ENCODE data around the gene KRTAP2-1. TPM values are rescaled to one million over a fixed set of nuclear protein-coding genes. Genes with fewer than 3 reads are reported as not detected.
A peak's percentile ranks its signal among the peaks of the same experiment; 100 is the strongest.
"Not testable (repeated sequence)": the region's sequence is repeated elsewhere in the genome, so short reads cannot be mapped to it uniquely, and the experiment has no call there.

KRTAP2-1 gene
- total RNA-seq, 8 experiments from 2014 or later: 0.71 TPM; not detected in 7

GRCh38 chr17:41065016-41065689 is 18.0 kb upstream of the KRTAP2-1 start:
- H3K27ac ChIP-seq; in situ Hi-C loops (cut with MboI; ENCODE audit: low pct_unique_long_range_greater_than_20kb in 2 of 9, low sequenced_read_pairs in 9 of 9, unreplicated experiment in 9 of 9); ATAC-seq (replicated peaks in 6 of 8); H3K4me3 ChIP-seq; H3K4me1 ChIP-seq (replicated peaks in 1 of 2): not testable (repeated sequence)
- WGBS, 10 experiments: 46 to 95% (median 78%) methylated on average over 1 to 4 of the region's 16 CpGs; no CpG with 5 or more reads in 1 of the 10 experiments

- H3K27ac ChIP-seq: no peak overlapping the region
- no peak overlapping the region for H3K4me3 ChIP-seq
- in situ Hi-C loops (cut with MboI; ENCODE audit: low pct_unique_long_range_greater_than_20kb in 2 of 9, low sequenced_read_pairs in 9 of 9, unreplicated experiment in 9 of 9): no loop called here
- ATAC-seq (replicated peaks in 6 of 8): no peak
- 56 to 100% (median 87%) methylated on average over 1 of the region's 1 CpG; no CpG with 5 or more reads in 1 of the 10 experiments for WGBS, 10 experiments
- H3K4me1 ChIP-seq (replicated peaks in 1 of 2): no peaks in the 10 kb centered on the region
These were observed 17.2 kb upstream of the KRTAP2-1 start for GRCh38 chr17:41064301-41064700.

GRCh38 chr17:41063449-41063848 is 16.3 kb upstream of the KRTAP2-1 start:
- in situ Hi-C loops (cut with MboI; ENCODE audit: low pct_unique_long_range_greater_than_20kb in 2 of 9, low sequenced_read_pairs in 9 of 9, unreplicated experiment in 9 of 9): no loop called here
- 75 to 98% (median 89%) methylated on average over 2 to 4 of the region's 4 CpGs; no CpG with 5 or more reads in 2 of the 10 experiments for WGBS, 10 experiments
- no peak for ATAC-seq (replicated peaks in 6 of 8)
- Histone ChIP-seq H3K27ac (no peak overlapping the region), H3K4me3 (no peak overlapping the region), H3K4me1 (replicated peaks in 1 of 2) (no peaks in the 10 kb centered on the region)

GRCh38 chr17:41061964-41062363 is 14.8 kb upstream of the KRTAP2-1 start:
- no peak overlapping the region for H3K4me3 ChIP-seq
- no peaks in the 10 kb centered on the region for H3K4me1 ChIP-seq (replicated peaks in 1 of 2)
- in situ Hi-C loops (cut with MboI; ENCODE audit: low pct_unique_long_range_greater_than_20kb in 2 of 9, low sequenced_read_pairs in 9 of 9, unreplicated experiment in 9 of 9): no loop called here
- H3K27ac ChIP-seq: no peak overlapping the region
- WGBS, 10 experiments: 0 to 100% (median 76%) methylated on average over 1 of the region's 1 CpG; no CpG with 5 or more reads in 2 of the 10 experiments
- peak in 1 of 8 experiments; percentile 81 for ATAC-seq (replicated peaks in 6 of 8)

- H3K27ac ChIP-seq: no peak within 1 kb of the TSS
- no peaks in the 10 kb centered on the region for H3K4me1 ChIP-seq (replicated peaks in 1 of 2)
- no peak within 1 kb of the TSS for H3K4me3 ChIP-seq
- in situ Hi-C loops (cut with MboI; ENCODE audit: low pct_unique_long_range_greater_than_20kb in 2 of 9, low sequenced_read_pairs in 9 of 9, unreplicated experiment in 9 of 9): no loop called here
- 12 to 100% (median 75%) methylated on average over 1 to 6 of the region's 6 CpGs; no CpG with 5 or more reads in 3 of the 10 experiments for WGBS, 10 experiments
- no peak for ATAC-seq (replicated peaks in 6 of 8)
These were observed 13.0 kb upstream of the KRTAP2-1 start, which contains the start of gene KRTAP2-3 for GRCh38 chr17:41060052-41060604. TSS of gene KRTAP2-3 (minus strand) at chr17:41060114. CDS start at chr17:41060050, 64 bp downstream.

- peak in 1 of 8 experiments; percentile 32 for ATAC-seq (replicated peaks in 6 of 8)
- in situ Hi-C loops (cut with MboI; ENCODE audit: low pct_unique_long_range_greater_than_20kb in 2 of 9, low sequenced_read_pairs in 9 of 9, unreplicated experiment in 9 of 9); H3K27ac ChIP-seq: not testable (repeated sequence)
These were observed 12.3 kb upstream of the KRTAP2-1 start for GRCh38 chr17:41059276-41060051.

GRCh38 chr17:41058741-41059140 is 11.6 kb upstream of the KRTAP2-1 start:
- H3K4me1 ChIP-seq (replicated peaks in 1 of 2): no peaks in the 10 kb centered on the region
- H3K27ac ChIP-seq: no peak overlapping the region
- 13 to 97% (median 87%) methylated on average over 3 to 5 of the region's 5 CpGs; no CpG with 5 or more reads in 1 of the 10 experiments for whole genome bisulfite sequencing, 10 experiments
- in situ Hi-C loops (cut with MboI; ENCODE audit: low pct_unique_long_range_greater_than_20kb in 2 of 9, low sequenced_read_pairs in 9 of 9, unreplicated experiment in 9 of 9): no loop called here
- no peak for ATAC-seq (replicated peaks in 6 of 8)
- no peak overlapping the region for H3K4me3 ChIP-seq

More at GRCh38 chr17:41059276-41060051, 12.3 kb upstream of the KRTAP2-1 start:
- WGBS, 10 experiments: 0 to 65% (median 24%) methylated on average over 1 to 3 of the region's 31 CpGs; no CpG with 5 or more reads in 2 of the 10 experiments
- not testable (repeated sequence) for H3K4me1 ChIP-seq (replicated peaks in 1 of 2); H3K4me3 ChIP-seq

- 80 to 100% (median 86%) methylated on average over 1 of the region's 1 CpG; no CpG with 5 or more reads in 3 of the 10 experiments for WGBS, 10 experiments
- H3K4me1 ChIP-seq (replicated peaks in 1 of 2): no peaks in the 10 kb centered on the region
- no peak for ATAC-seq (replicated peaks in 6 of 8)
- in situ Hi-C loops (cut with MboI; ENCODE audit: low pct_unique_long_range_greater_than_20kb in 2 of 9, low sequenced_read_pairs in 9 of 9, unreplicated experiment in 9 of 9): no loop called here
- no peak overlapping the region for H3K4me3 ChIP-seq
- H3K27ac ChIP-seq: no peak overlapping the region
These were observed 10.4 kb upstream of the KRTAP2-1 start for GRCh38 chr17:41057547-41057946.

- in situ Hi-C loops (cut with MboI; ENCODE audit: low pct_unique_long_range_greater_than_20kb in 2 of 9, low sequenced_read_pairs in 9 of 9, unreplicated experiment in 9 of 9); ATAC-seq (replicated peaks in 6 of 8); H3K4me3 ChIP-seq; H3K4me1 ChIP-seq (replicated peaks in 1 of 2); H3K27ac ChIP-seq: not testable (repeated sequence)
- WGBS, 10 experiments: no CpG with 5 or more reads among the region's 6 CpGs
These were observed 8.0 kb upstream of the KRTAP2-1 start, which contains the start of gene KRTAP2-2 for GRCh38 chr17:41055130-41055529. TSS of gene KRTAP2-2 (minus strand) at chr17:41055230. CDS start at chr17:41055211, 19 bp downstream.

GRCh38 chr17:41054556-41054955 is 7.4 kb upstream of the KRTAP2-1 start:
- ATAC-seq (replicated peaks in 6 of 8); in situ Hi-C loops (cut with MboI; ENCODE audit: low pct_unique_long_range_greater_than_20kb in 2 of 9, low sequenced_read_pairs in 9 of 9, unreplicated experiment in 9 of 9); H3K27ac ChIP-seq; H3K4me1 ChIP-seq (replicated peaks in 1 of 2); H3K4me3 ChIP-seq: not testable (repeated sequence)
- 20 to 93% (median 77%) methylated on average over 1 to 5 of the region's 9 CpGs; no CpG with 5 or more reads in 6 of the 10 experiments for WGBS, 10 experiments

GRCh38 chr17:41054025-41054424 is 6.9 kb upstream of the KRTAP2-1 start:
- Histone ChIP-seq H3K4me3 (no peak overlapping the region), H3K27ac (no peak overlapping the region), H3K4me1 (replicated peaks in 1 of 2) (no peaks in the 10 kb centered on the region)
- ATAC-seq (replicated peaks in 6 of 8): no peak
- in situ Hi-C loops (cut with MboI; ENCODE audit: low pct_unique_long_range_greater_than_20kb in 2 of 9, low sequenced_read_pairs in 9 of 9, unreplicated experiment in 9 of 9): no loop called here
- 75 to 94% (median 90%) methylated on average over 2 to 4 of the region's 4 CpGs; no CpG with 5 or more reads in 3 of the 10 experiments for WGBS, 10 experiments

- Histone ChIP-seq H3K4me3 (no peak overlapping the region), H3K4me1 (replicated peaks in 1 of 2) (no peaks in the 10 kb centered on the region), H3K27ac (no peak overlapping the region)
- ATAC-seq (replicated peaks in 6 of 8): peak in 1 of 8 experiments; percentile 19
- in situ Hi-C loops (cut with MboI; ENCODE audit: low pct_unique_long_range_greater_than_20kb in 2 of 9, low sequenced_read_pairs in 9 of 9, unreplicated experiment in 9 of 9): no loop called here
These were observed 5.5 kb upstream of the KRTAP2-1 start for GRCh38 chr17:41052566-41052965.

GRCh38 chr17:41049110-41049509 is 2.0 kb upstream of the KRTAP2-1 start:
- no peak overlapping the region for H3K27ac ChIP-seq
- no peak overlapping the region for H3K4me3 ChIP-seq
- H3K4me1 ChIP-seq (replicated peaks in 1 of 2): no peaks in the 10 kb centered on the region
- in situ Hi-C loops (cut with MboI; ENCODE audit: low pct_unique_long_range_greater_than_20kb in 2 of 9, low sequenced_read_pairs in 9 of 9, unreplicated experiment in 9 of 9): no loop called here
- no peak for ATAC-seq (replicated peaks in 6 of 8)
- 0 to 100% (median 64%) methylated on average over 1 to 2 of the region's 2 CpGs; no CpG with 5 or more reads in 4 of the 10 experiments for WGBS, 10 experiments
